Vagina (tissue), 2 donors: ENCODE data around the gene ADCY1.

Source experiments
- POLR2A ChIP-seq, 2 donors: fragments of 450-650 bp; IDR thresholded peaks; one replicate each; pipeline ENCODE4 v1.6.1; 2017; ENCODE audit warnings: antibody characterized with exemption in 2 of 2, mild to moderate bottlenecking in 2 of 2, moderate library complexity in 2 of 2
- POLR2AphosphoS5 ChIP-seq, 2 donors: sonication (generic); formaldehyde crosslinking; IDR thresholded peaks; one replicate each; pipeline ENCODE4 v1.9.0; 2017; ENCODE audit warnings: antibody characterized with exemption in 2 of 2, mild to moderate bottlenecking in 2 of 2, low read depth in 1 of 2; ENCODE audit not compliant: insufficient read depth in 1 of 2
- TF ChIP-seq, protein P1 (sequence below), 3 experiments: fragments of 450-650 bp in 2 of 3; fragments of 200-600 bp in 1 of 3; sonication (generic) in 1 of 3; IDR thresholded peaks; one replicate each; pipeline ENCODE4 v1.5.1; 2017 to 2019; ENCODE audit warnings: antibody characterized with exemption in 3 of 3, mild to moderate bottlenecking in 2 of 3, moderate library complexity in 2 of 3

DNA sequence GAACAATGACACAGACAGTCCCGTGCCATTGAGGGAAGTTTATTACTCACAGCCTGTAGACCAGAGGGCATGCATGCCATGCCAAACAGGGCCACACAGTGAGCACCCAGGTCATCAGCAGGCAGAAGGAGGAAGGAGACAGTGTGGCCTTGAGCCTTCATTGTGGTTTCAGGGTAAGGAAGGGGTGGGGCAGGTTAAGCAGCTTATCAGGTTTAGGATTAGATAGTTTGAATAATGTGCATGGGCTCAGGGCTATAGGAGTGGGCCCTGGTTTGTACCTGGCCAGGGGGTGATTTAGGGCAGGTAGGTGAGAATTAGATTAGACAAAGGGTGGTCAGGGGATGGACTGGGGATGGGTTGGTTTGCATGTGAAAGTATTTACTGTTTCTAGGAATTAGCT, 67.9 kb downstream of the ADCY1 start:
- TF ChIP-seq, protein P1, sequence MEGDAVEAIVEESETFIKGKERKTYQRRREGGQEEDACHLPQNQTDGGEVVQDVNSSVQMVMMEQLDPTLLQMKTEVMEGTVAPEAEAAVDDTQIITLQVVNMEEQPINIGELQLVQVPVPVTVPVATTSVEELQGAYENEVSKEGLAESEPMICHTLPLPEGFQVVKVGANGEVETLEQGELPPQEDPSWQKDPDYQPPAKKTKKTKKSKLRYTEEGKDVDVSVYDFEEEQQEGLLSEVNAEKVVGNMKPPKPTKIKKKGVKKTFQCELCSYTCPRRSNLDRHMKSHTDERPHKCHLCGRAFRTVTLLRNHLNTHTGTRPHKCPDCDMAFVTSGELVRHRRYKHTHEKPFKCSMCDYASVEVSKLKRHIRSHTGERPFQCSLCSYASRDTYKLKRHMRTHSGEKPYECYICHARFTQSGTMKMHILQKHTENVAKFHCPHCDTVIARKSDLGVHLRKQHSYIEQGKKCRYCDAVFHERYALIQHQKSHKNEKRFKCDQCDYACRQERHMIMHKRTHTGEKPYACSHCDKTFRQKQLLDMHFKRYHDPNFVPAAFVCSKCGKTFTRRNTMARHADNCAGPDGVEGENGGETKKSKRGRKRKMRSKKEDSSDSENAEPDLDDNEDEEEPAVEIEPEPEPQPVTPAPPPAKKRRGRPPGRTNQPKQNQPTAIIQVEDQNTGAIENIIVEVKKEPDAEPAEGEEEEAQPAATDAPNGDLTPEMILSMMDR (IDR thresholded peaks at IDR 0.05), result no peak
- TF ChIP-seq POLR2A (IDR thresholded peaks at IDR 0.05) (no peak), POLR2AphosphoS5 (IDR thresholded peaks at IDR 0.05; ENCODE audit: insufficient read depth in 1 of 2, low read depth in 1 of 2) (no peak)
